Raji (cell line): ENCODE measurements around the gene MPZL3.
A peak's percentile ranks its signal among the peaks of the same experiment; 100 is the strongest.

ENCODE experiments used
- POLR2A ChIP-seq: IDR thresholded peaks from 2 replicates; pipeline ENCODE4 v1.6.1; 2011; ENCODE audit warnings: low read depth, low read length, control low read depth; ENCODE audit not compliant: insufficient read depth

The MPZL3 gene

DNA sequence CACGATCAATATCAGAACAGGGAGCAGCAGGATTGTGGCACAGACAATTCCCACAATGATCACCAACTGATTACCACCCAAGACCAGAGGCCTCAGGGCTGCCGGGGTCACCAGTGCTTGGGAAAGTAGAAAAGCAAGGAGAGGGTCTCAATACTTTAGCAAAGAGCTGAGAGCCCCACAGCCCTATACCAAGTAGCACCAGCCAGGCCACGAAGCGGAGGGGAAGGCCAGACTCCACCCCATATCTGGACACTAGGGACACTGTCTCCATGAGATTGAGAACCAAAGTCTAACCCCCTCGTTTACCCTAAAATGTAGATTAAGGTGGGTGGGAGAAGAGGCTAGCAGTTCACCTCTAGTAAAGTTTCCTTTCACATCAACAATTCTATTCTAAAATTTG lies 51.7 kb downstream of the MPZL3 start:
- TF ChIP-seq POLR2A, result no peak

DNA sequence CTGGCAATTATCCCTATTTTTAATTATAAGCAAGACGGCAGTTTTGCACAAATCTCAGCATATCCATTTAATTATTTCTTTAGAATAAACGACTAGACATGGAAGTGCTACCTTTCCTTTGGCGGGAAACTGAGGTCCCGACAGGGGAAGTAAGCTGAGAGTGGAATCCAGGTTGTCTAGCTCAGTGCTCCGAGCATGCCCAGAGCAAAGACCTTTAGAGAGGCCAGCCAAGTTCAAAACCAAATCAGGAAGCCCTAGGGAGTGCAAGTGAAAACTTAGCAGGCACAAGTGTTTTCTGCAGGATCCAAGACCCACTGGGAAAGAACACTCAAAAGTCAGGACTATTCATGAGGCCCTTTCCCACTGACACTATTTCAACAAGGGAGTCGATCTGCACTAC lies 53.0 kb downstream of the MPZL3 start:
- no peak for TF ChIP-seq POLR2A

DNA sequence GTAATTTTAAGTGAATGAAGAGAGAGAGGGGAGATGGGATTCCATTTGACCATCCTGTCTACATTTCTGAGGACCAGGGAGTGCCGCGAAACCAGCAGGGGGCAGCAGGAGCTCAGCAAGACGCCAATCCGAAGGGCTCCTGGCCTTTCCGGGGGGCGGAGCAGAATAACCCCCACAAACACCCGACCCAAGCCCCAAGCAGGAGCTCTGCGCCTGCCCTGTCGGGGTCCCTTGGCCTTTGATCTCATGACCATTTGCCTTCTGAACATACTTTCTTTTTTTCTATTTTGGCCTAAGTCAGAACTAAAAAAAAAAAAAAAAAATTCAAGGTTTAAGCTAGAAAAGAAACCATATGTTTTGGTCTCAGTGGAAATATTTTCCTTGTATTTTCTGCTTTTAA lies 53.8 kb downstream of the MPZL3 start:
- TF ChIP-seq POLR2A, result no peak

DNA sequence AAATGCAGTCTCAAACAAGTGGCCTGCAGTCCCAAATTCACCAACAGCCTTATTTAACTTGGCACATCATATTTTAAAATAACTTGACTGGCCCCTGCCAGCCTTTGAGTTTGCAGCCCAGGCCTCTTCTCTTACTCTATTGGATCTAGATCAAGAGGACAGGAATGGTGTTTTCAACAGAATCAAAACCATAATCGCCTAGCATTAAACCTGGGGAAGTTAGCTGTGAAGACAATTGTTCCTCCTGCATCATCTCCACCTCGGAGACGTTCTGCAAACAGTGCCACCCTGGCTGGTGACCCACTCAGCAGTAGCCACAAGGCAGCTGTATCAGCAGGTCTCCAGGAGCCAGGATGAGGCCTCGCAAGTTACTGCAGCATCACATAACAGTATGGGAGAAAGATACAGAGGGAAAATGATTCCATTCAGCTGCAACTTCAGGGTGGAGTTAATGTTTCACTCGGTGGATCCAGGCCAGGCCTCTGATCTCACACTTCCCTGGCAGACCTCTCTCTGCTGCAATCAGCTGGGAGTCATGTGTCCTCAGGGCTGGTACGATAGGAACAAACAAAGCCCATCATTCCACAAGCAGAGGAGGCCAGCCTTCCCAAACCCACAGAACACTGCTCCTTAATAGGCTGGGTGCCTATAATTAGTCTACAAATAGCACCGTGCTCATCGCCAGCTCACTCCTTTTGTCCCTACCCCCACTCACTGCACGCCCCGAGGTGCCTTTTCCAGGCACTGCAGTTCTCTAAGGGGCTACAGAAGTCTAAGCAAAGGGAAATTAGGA lies 57.1 kb downstream of the MPZL3 start:
- TF ChIP-seq POLR2A, result no peak

DNA sequence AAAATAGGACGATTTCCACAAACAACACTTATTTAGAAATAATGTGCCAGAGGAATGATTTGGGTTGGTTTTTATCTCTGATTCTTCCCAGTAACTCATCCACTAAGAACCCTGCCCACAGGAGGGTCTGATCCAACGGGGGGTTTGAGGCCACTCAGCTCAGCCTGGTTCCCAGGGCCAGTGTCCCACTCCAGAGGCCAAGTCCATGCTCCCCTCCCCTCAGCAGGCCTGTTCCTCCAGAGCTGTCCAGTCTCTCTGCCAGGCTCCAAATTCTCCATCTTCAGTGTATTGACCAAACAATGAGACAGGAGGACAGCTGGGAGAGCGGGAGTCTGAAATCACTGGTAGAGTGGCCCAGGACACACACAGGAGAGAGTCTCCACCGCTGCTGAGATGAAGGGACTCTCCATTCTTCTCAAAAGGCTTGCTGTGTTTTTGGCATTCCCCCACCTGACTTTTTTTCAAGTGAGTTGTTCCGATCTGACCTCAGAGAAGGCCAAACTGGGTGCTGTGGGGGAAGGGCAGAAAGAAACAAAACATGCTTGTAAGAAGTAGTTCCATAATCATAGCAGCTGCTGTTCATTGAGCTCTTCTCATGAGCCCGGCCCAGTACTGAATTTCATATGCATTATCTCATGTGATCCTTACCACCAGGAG lies 58.1 kb downstream of the MPZL3 start:
- TF ChIP-seq POLR2A, result no peak

DNA sequence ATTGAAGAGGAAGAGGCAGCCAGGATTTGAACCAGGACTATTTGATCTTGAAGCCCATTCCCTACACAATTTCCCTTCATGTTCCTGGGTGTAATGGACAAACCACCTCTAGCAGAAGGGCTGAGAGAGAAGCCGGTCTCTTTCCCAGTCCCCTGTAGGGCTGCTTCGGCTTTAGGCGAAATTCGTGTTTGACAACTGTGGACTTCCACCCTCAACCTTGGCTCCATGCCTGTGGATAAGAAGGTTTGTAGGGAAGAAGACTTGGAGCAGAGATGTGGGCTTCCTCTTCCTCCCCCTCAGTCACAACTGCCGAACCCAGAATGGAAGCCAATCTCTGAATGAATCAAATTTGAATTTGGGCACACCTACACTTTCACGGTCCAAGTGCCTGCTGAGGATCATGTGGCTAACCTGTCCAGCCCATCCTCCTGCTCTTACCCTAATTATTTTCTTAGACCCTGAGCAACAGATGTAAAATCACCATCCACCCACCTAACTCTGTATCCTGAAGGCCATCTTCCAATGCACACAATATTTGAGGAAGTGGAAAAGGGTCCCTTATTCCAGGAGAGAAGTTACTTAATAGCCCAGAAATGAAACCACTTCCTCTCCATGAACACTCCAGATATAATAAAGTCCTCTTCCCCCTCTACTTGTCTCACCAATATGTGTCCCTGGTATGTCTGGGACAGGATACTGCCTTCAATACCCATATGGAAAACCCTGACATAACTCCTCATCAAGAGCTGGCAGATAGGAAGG lies 65.6 kb downstream of the MPZL3 start:
- no peak for TF ChIP-seq POLR2A

DNA sequence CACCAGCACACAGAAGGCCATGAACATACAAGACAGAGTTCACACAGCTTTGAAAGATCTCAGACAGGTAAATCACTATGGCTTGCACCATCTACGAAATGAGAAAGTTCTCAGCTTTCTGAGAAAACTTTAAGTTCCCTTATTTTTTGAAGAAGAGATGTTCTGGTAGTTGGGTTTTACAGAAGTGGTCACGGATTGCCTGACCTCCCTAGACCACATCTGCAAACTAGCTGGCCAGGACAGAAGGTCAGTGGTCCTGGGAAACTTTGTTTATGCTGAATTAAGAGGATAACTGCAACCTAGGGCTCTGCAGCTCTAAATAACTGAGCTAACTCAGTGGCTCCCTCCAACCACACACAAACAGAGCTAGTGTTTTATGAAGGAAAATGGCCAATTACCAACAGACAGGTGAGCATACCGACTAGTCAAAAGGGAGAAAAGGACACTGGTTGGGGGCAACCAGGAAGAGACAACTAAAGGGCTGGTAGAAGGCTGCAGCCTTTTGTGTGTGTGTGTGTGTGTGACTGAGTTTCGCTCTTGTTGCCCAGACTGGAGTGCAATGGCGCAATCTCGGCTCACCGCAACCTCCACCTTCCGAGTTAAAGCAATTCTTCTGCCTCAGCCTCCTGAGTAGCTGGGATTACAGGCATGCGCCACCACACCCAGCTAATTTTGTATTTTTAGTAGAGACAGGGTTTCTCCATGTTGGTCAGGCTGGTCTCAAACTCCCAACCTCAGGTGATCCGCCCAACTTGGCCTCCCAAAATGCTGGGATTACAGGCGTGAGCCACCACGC lies 67.2 kb downstream of the MPZL3 start:
- TF ChIP-seq POLR2A, result no peak

DNA sequence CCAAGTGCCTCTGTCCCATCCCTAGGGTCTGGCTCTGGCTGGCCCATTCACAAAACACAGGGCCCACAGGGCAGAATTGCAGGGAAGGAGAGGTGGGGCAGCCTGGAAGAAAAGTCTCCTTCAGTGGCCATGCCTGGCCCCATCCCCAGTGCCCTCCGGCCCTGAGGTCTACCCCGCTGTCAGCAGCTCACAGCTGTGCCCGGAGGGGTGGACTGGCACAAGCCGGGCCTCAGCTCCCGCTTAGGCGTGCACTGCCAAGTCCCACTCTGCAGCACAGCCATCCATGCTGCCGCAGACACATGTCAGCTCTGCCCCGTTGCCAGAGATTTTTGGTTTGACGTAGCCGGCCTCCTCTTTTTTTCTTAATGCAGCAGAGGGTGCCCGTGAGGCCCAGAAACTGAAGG lies 71.9 kb downstream of the MPZL3 start:
- peak; percentile 27; the same call in 1 of the 2 replicates for TF ChIP-seq POLR2A

DNA sequence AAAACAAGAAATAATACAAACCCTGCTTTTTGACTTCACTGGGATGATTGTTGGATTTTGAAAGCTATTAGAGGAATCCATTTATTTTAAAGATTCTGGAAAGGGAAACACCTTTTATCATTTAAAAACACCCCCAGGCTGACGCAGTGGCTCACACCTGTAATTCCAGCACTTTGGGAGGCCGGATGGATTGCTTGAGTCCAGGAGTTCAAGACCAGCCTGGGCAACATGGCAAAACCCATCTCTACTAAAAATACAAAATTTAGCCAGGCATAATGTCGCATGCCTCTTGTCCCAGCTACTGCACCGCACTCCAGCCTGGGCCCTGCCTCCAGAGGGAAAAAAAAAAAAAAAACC lies 75.4 kb downstream of the MPZL3 start:
- no peak for TF ChIP-seq POLR2A
